AML-193 (cell line): ENCODE results near the gene SMYD3.

Experiments used
- DNase-seq, 2 experiments: peaks; one replicate each; lab custom pipeline; 2025; lab: John Stamatoyannopoulos, UW

The SMYD3 gene

GRCh38 chr1:246306415-246307037 lies 200.6 kb downstream of the SMYD3 start:
- no peak for DNase-seq

GRCh38 chr1:246304484-246305259 lies 202.4 kb downstream of the SMYD3 start:
- DNase-seq: no peak

- DNase-seq: no peak
These were observed 204.3 kb downstream of the SMYD3 start for GRCh38 chr1:246302711-246303317.

GRCh38 chr1:246302251-246302625 lies 204.8 kb downstream of the SMYD3 start:
- no peak for DNase-seq

GRCh38 chr1:246301553-246302250 lies 205.4 kb downstream of the SMYD3 start:
- DNase-seq: no peak

GRCh38 chr1:246300626-246301549 lies 206.2 kb downstream of the SMYD3 start:
- DNase-seq: no peak

- DNase-seq: no peak
These were observed 209.5 kb downstream of the SMYD3 start for GRCh38 chr1:246297279-246298265.

- DNase-seq: peak in 1 of 2 experiments; percentile 11
These were observed 211.1 kb downstream of the SMYD3 start for GRCh38 chr1:246295968-246296367.

- no peak for DNase-seq
These were observed 211.7 kb downstream of the SMYD3 start for GRCh38 chr1:246295340-246295739.

GRCh38 chr1:246294263-246294662 lies 212.8 kb downstream of the SMYD3 start:
- DNase-seq: no peak

GRCh38 chr1:246293366-246294121 lies 213.5 kb downstream of the SMYD3 start:
- DNase-seq: no peak

GRCh38 chr1:246292571-246292970 lies 214.5 kb downstream of the SMYD3 start:
- DNase-seq: no peak

- DNase-seq: no peak
These were observed 216.0 kb downstream of the SMYD3 start for GRCh38 chr1:246291127-246291526.

- no peak for DNase-seq
These were observed 223.2 kb downstream of the SMYD3 start for GRCh38 chr1:246283771-246284410.

- DNase-seq: no peak
These were observed 225.4 kb downstream of the SMYD3 start for GRCh38 chr1:246281639-246282038.

GRCh38 chr1:246281195-246281594 lies 225.9 kb downstream of the SMYD3 start:
- no peak for DNase-seq

- DNase-seq: peak; percentile 34 to 36
These were observed 226.5 kb downstream of the SMYD3 start for GRCh38 chr1:246280551-246280950.

- peak in 1 of 2 experiments; percentile 2 for DNase-seq
These were observed 227.7 kb downstream of the SMYD3 start for GRCh38 chr1:246279402-246279801.

- DNase-seq: no peak
These were observed 228.7 kb downstream of the SMYD3 start for GRCh38 chr1:246278371-246278770.
